GM18517 (cell line): ENCODE results near the gene KCNH1.

Source experiments
- ATAC-seq: cut with Tn5 transposase; IDR thresholded peaks from one replicate; pipeline ENCODE4 v1.9.1; 2021; ENCODE audit warnings: mild to moderate bottlenecking, moderate library complexity; ENCODE audit not compliant: unreplicated experiment

The KCNH1 gene

DNA sequence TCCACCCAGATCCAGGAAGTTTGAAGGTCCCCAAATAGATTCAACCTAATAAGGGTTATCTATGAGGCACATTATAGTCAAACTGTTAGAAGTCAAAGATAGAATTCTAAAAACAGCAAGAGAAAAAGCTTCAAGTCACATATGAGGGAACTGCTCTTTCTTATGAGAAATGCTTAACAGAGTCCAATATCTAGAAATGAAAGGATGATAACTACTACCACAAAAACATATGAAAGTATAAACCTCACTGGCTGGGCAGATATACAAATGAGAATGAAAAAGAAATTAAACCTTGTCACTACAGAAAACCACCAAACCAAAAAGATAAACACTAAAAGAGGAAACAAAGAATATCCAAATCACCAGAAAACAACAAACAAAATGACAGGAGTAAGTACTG, 201.8 kb downstream of the KCNH1 start:
- ATAC-seq, result no peak

DNA sequence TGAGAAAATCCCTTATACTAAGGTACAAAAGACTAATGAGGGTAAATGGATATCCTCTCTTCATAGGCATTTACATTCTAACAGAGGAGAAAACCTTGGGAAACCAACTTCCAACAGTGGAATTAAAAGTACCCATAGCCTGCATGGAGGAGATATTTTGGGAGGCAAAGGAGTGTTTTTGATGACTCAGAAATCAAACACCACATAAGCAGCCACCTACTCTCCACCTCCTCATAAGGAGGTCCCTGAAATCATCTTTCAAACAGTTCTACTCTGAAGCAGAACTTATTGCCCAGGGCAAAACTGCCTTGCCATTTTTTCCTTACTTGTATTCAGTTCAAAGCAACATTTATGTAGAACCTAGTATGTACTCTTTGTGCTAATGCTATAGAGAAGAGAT, 211.3 kb downstream of the KCNH1 start:
- no peak for ATAC-seq

DNA sequence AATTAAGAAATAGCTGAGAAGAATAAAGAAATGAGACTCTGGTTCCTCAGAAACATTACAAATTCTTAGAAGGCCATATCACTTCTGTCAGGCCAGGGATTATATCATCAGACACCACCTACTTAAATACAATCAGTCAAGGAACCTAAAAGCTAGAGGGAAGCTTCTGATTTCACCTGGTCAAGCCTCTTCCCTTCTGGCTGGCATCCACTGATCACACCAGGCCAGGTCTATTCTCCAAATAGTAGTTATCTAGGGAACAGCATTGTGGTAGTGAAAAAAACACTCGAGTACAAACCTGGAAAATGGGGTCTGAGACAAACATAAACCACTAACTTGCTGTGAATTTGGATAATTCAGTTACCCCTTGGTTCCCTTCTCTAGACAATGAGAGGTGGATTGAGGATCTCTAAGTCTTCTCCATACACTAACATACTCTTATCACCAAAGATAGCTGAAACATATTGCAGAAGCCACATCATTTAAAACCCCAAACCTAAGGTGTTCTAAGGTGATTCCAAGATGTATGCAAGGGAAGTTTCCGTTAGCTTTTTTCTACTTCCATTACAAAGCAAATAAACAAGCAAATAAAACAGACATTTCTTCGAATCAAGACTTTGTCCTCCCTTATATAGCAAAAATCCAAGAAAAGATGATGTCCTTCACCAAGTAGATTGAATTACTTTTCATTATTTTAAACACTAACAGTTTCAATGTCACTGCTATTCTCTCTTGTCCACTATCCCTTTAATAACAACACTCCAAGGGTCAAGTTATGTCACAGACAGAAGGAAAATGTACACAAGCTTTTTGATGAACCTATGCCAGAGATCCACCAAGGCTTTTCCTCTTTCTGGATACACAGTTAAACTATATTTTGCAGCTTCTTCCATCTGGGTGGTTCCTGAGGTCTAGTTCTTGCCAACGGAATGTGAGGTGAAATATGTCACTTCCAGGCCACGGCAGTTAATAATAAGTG, 212.9 kb downstream of the KCNH1 start:
- ATAC-seq, result no peak

GRCh38 chr1:210920258-210920657, 213.7 kb downstream of the KCNH1 start:
- no peak for ATAC-seq

DNA sequence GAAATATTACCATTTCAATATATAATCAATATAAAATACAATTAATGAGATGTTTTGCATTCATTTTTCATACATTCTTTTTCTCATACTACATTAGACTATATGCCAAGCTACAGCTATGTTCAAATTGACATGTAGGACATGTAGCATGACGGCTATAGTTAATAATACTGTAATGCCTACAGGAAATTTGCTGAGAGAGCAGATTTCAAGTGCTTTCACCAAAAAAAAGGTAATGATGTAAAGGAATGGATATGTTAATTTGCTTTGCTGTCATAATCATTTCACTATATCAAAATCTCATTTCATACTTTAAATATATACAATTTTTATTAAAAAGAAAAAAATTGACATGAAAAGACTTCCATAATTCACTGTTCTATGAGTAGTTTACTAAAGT, 215.1 kb downstream of the KCNH1 start:
- ATAC-seq, result no peak

DNA sequence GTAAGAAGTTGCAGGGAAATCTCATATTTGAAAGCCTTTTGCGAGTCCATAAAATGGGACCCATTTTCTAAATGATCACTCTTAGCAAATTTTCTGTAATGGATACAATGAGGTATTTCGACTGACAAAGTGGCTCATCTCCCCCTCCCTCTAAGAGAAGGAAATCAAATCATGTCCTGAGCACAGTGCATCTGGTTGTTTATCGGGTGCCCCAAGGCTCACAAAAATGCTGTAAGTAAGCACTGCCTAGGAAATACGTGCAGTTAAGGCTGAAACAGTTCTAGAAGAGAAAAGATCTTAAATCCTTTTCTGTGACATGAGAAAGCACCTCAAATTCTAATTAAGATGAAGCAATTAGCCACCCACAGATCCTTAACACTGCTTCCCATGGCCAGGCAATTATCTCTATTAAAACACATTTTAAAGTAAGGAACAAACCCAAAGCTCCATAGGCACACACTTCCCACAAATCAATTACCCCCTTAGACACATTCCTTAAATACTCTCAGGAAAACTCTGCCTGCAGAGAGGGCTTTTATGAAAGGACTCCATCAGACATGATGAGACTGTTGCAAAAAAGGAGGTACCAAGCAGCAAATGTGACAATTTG, 216.3 kb downstream of the KCNH1 start:
- no peak for ATAC-seq

GRCh38 chr1:210916548-210916947, 217.4 kb downstream of the KCNH1 start:
- no peak for ATAC-seq

DNA sequence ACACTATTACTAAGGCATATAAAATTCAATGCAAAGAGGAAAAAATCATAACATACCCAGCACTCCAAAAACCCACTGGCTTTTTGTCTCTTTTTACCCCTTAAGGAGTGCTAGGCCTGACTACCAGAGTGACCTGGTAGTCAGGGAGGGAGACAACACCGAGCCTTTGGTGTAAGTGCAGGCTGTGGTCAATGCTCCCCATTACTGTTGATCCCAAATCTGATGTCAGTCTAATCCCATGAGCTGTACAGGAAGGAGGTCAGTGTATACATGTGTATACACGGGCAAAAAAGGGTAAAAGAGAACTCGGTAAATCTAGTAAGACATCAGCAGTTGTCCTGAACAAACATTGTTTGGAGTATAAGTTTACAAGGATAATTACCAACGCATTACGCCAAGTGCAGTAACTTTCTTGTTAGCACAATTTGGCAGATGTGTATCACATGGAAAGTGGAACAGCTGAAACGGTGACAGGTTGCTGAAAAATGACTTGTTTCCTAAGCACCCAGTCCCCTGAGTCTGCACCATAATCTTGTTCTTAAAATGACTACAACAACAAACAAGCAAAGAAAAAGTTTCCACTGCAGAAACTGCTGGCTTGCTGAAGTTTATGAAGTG, 217.9 kb downstream of the KCNH1 start:
- ATAC-seq, result no peak

GRCh38 chr1:210912752-210913151, 221.2 kb downstream of the KCNH1 start:
- no peak for ATAC-seq

- ATAC-seq, result no peak
These were observed 223.8 kb downstream of the KCNH1 start for GRCh38 chr1:210910020-210910575.

GRCh38 chr1:210908791-210909190, 225.2 kb downstream of the KCNH1 start:
- ATAC-seq, result no peak

DNA sequence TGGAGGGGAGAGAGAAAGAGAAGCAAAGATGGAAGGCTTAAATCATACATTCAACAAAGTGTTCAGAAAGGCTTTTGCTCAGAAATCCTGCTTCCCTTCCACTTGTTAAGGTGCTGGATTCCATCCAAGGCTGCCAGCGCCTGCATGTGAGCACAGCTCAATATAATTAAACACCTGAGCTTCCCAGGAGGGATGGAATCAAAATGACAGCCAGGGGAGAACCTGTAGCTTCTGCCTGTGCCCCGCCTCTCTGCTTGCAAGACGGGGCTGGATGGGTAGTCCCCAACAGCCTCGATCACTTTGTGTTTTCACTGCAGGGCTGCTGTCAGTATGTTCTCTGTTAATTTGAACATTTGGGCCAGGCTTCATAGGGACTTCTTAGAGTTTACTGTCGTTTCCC, 225.7 kb downstream of the KCNH1 start:
- ATAC-seq, result no peak

GRCh38 chr1:210907251-210907805, 226.6 kb downstream of the KCNH1 start:
- ATAC-seq, result no peak

- ATAC-seq, result no peak
These were observed 227.9 kb downstream of the KCNH1 start for GRCh38 chr1:210905944-210906453.

GRCh38 chr1:210905365-210905904, 228.5 kb downstream of the KCNH1 start:
- no peak for ATAC-seq

GRCh38 chr1:210901981-210902770, 231.8 kb downstream of the KCNH1 start:
- ATAC-seq, result no peak

DNA sequence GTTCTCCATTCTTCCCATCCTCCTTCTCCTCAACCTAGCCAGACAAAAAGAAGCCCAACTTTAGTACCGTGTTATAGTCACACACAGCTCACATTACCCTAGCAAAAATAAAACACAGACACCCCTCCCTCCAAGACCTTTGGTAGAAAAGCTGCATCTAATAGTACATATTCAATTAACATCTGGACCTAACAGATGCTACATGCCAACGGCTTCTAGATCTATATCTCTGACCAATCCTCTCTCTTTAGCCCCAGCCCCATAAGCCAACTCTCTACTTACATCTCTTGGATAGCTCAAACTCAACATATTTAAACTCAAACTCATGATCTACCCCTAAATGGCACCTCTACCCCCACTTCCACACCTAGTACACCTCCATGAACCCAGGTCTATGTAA, 233.1 kb downstream of the KCNH1 start:
- no peak for ATAC-seq

DNA sequence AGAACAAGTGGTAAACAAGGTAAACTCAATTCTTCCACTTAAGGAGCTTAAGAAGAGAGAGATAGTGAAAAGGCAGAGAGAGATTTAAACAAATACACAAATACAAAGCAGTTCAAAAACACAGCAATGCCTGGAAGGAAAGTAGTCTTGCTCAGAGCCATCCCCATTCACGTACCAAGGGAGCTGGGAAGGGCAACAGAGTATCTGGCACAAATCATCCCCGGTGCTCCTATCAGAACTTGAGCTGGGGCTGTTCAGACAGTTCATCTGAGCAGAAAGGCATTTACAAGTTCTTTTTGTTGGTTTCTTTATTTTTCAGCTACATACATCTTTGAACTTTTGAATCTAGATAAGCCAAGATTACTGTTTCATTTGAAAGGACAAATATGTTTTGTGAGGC, 233.9 kb downstream of the KCNH1 start:
- ATAC-seq, result no peak

DNA sequence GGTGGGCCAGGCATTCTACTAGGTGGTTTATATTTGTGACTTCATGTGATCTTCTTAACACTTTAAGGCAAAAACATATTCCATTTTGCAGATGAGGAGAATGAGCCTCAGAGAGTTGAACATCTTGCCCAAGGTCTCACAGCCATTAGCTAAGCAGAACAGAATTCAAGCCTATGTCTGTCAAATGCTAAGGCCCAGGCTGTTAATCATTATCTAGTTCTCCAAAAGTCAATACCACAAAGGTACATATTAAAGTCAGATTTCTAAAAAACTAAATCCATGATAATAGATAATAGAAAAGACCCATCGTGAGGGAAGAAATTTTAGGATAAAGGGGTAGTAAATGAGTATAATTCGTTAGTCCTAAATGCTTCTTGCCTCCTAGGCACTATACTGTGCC, 234.3 kb downstream of the KCNH1 start:
- ATAC-seq, result no peak

DNA sequence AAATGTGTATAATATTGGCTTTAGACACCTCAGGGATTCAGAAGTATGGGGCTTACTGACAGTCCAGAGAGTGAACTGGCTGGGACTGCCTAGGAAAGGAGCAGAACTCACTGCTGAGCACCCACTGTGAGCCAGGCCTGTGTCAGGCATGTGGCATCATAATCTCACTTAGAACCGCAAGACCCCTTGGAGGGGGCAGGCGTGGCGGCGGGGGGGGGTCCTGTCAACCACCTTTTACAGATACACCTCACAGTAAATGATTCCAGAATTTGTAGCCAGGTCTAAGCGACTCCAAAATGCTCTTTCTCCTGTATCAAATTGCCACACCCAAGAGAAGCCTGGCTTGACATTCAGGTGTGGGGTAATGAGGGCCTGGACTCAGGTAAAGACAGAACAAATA, 235.5 kb downstream of the KCNH1 start:
- no peak for ATAC-seq
